Hepatocyte (in vitro differentiated cells): Measurements from ENCODE around the gene B4GALT5. TPM values are rescaled to one million over a fixed set of nuclear protein-coding genes. Genes with fewer than 3 reads are reported as not detected.

Experiments
- DNase-seq: peaks from one replicate; pipeline ENCODE4 v3.0.0-alpha.2; 2016; ENCODE audit warnings: low spot score
- H2AFZ ChIP-seq: fragments of 200-600 bp; sonication (generic); 2 replicates; pipeline ENCODE4 v1.6.0; 2016; ENCODE audit warnings: antibody characterized with exemption, mild to moderate bottlenecking
- H3K27ac ChIP-seq: fragments of 200-600 bp; sonication (generic); 2 replicates; pipeline ENCODE4 v1.5.1; 2016; ENCODE audit warnings: mild to moderate bottlenecking
- H3K27me3 ChIP-seq: fragments of 200-600 bp; sonication (generic); 2 replicates; pipeline ENCODE4 v1.6.1; 2016
- H3K36me3 ChIP-seq: fragments of 200-600 bp; sonication (generic); replicated peaks from 2 replicates; pipeline ENCODE4 v1.5.1; 2016; ENCODE audit warnings: low read depth; ENCODE audit not compliant: insufficient read depth
- H3K4me1 ChIP-seq: fragments of 200-600 bp; sonication (generic); 2 replicates; pipeline ENCODE4 v1.5.1; 2016; ENCODE audit warnings: mild to moderate bottlenecking, moderate library complexity; ENCODE audit not compliant: insufficient read depth
- H3K4me2 ChIP-seq: fragments of 200-600 bp; sonication (generic); 2 replicates; pipeline ENCODE4 v1.6.0; 2016
- H3K4me3 ChIP-seq: fragments of 200-600 bp; sonication (generic); 2 replicates; pipeline ENCODE4 v1.5.1; 2016; ENCODE audit warnings: mild to moderate bottlenecking
- H3K79me2 ChIP-seq: fragments of 200-600 bp; sonication (generic); 2 replicates; pipeline ENCODE4 v1.6.0; 2017; ENCODE audit warnings: mild to moderate bottlenecking
- H3K9me2 ChIP-seq: fragments of 200-600 bp; sonication (generic); replicated peaks from 2 replicates; pipeline ENCODE4 v1.6.0; 2017; ENCODE audit warnings: mild to moderate bottlenecking; ENCODE audit not compliant: insufficient read depth
- H3K9me3 ChIP-seq: fragments of 200-600 bp; sonication (generic); 2 replicates; pipeline ENCODE4 v1.5.1; 2016; ENCODE audit warnings: low read depth, mild to moderate bottlenecking
- H4K20me1 ChIP-seq: fragments of 200-600 bp; sonication (generic); 2 replicates; pipeline ENCODE4 v1.6.0; 2016; ENCODE audit warnings: mild to moderate bottlenecking; ENCODE audit not compliant: insufficient read depth, poor library complexity, severe bottlenecking
- CTCF ChIP-seq: fragments of 200-600 bp; sonication (generic); IDR thresholded peaks from 2 replicates; pipeline ENCODE4 v1.5.1; 2016; ENCODE audit warnings: antibody characterized with exemption, mild to moderate bottlenecking; ENCODE audit not compliant: poor library complexity
- EZH2 ChIP-seq: fragments of 200-600 bp; sonication (generic); IDR thresholded peaks from 2 replicates; pipeline ENCODE4 v1.6.1; 2016; ENCODE audit warnings: antibody characterized with exemption, mild to moderate bottlenecking, borderline replicate concordance
- EZH2phosphoT487 ChIP-seq: fragments of 200-600 bp; sonication (generic); IDR thresholded peaks from one replicate; pipeline ENCODE4 v1.6.1; 2018; ENCODE audit warnings: antibody characterized with exemption, mild to moderate bottlenecking, low read depth, moderate library complexity; ENCODE audit not compliant: unreplicated experiment, severe bottlenecking
- WGBS: methylation state at CpG from one replicate; pipeline ENCODE4 v1.1.6; 2016; ENCODE audit warnings: low lambda C conversion rate; ENCODE audit errors: missing lambda C conversion rate; 5-methylcytosine and 5-hydroxymethylcytosine counted together
- polyA plus RNA-seq: library from polyadenylated mRNA; unstranded; fragments of >200 nt; fragmentation: Nextera tagmentation; extraction: Ambion mirVana; gene quantifications from 2 replicates; pipeline ENCODE4 v1.2.1, GENCODE V29; 2016
- total RNA-seq: library from RNA; depleted of rRNA; stranded (reverse); fragments of >200 nt; gene quantifications from 2 replicates; pipeline ENCODE4 v1.2.3, GENCODE V29; 2014

The B4GALT5 gene
- total and polyA plus RNA-seq, 2 experiments from 2014 or later, result 12.9 to 41.8 TPM

- H2AFZ ChIP-seq, result no peak overlapping the region
- no peaks in the 10 kb centered on the region for H3K9me3 ChIP-seq
- no peaks in the 10 kb centered on the region for H4K20me1 ChIP-seq
- no peaks in the 10 kb centered on the region for H3K36me3 ChIP-seq
- H3K79me2 ChIP-seq, result no peaks in the 10 kb centered on the region
- H3K27ac ChIP-seq, result no peak overlapping the region
- no peaks in the 10 kb centered on the region for H3K27me3 ChIP-seq
- TF ChIP-seq EZH2, result no peak
- TF ChIP-seq EZH2phosphoT487, result no peak
- no peak for TF ChIP-seq CTCF
- no peak overlapping the region for H3K4me2 ChIP-seq
- no peak for DNase-seq
- WGBS, result 92% methylated on average over 8 of the region's 8 CpGs
- no peak overlapping the region for H3K4me3 ChIP-seq
- no peaks in the 10 kb centered on the region for H3K4me1 ChIP-seq
- no peaks in the 10 kb centered on the region for H3K9me2 ChIP-seq
Measured at GRCh38 chr20:49741977-49742376, 28.3 kb upstream of the B4GALT5 start.

DNA sequence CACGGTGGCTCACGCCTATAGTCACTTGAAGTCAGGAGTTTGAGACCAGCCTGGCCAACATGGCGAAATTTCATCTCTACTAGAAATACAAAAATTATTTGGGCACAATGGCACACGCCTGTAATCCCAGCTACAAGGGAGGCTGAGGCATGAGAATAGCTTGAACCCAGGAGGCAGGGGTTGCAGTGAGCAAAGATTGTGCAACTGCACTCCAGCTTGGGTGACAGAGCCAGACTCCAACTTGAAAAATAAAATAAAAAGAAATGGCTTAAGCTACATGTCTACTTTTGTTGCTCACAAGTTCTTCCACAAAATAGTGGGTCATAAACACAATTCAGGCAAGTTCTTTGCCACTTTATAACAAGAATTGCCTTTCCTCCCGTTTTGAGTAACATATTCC lies 27.1 kb upstream of the B4GALT5 start:
- TF ChIP-seq EZH2phosphoT487, result no peak
- no peak for TF ChIP-seq CTCF
- TF ChIP-seq EZH2, result no peak
- Histone ChIP-seq H4K20me1 (no peaks in the 10 kb centered on the region), H3K9me2 (no peaks in the 10 kb centered on the region), H3K27ac (no peak overlapping the region), H3K79me2 (no peaks in the 10 kb centered on the region), H3K4me2 (no peak overlapping the region), H3K4me1 (no peaks in the 10 kb centered on the region), H3K36me3 (no peaks in the 10 kb centered on the region), H2AFZ (no peak overlapping the region), H3K4me3 (no peak overlapping the region), H3K9me3 (no peaks in the 10 kb centered on the region), H3K27me3 (no peaks in the 10 kb centered on the region)
- 93% methylated on average over 5 of the region's 5 CpGs for WGBS
- DNase-seq, result no peak

GRCh38 chr20:49739042-49739441 lies 25.4 kb upstream of the B4GALT5 start:
- no peak overlapping the region for H3K4me3 ChIP-seq
- no peak for TF ChIP-seq EZH2
- TF ChIP-seq CTCF, result no peak
- no peak for TF ChIP-seq EZH2phosphoT487
- H3K27ac ChIP-seq, result no peak overlapping the region
- H3K27me3 ChIP-seq, result no peaks in the 10 kb centered on the region
- no peaks in the 10 kb centered on the region for H3K36me3 ChIP-seq
- H3K79me2 ChIP-seq, result no peaks in the 10 kb centered on the region
- H4K20me1 ChIP-seq, result no peaks in the 10 kb centered on the region
- WGBS, result 92% methylated on average over 6 of the region's 6 CpGs
- no peaks in the 10 kb centered on the region for H3K9me2 ChIP-seq
- no peak overlapping the region for H2AFZ ChIP-seq
- H3K4me1 ChIP-seq, result no peaks in the 10 kb centered on the region
- no peak overlapping the region for H3K4me2 ChIP-seq
- no peak for DNase-seq
- H3K9me3 ChIP-seq, result no peaks in the 10 kb centered on the region

DNA sequence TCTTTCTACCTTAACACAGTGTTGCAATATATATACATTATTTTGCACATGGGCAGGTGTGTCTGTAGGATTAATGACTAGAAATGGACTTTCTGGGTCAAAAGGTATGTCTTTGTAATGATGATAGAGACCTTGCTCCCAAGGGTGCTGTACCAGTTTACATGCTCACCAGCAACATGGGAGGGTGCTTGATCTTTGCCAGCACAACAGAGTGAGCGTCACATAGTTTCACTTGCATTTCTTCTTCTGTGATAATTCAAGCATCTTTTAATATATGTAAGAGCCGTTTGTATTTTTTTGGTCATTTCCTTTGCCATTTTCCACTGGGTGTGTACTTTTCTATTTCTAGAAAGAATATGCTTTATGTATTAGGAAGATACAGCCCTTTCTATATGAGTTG lies 23.6 kb upstream of the B4GALT5 start:
- Histone ChIP-seq H3K4me3 (no peak overlapping the region), H3K27me3 (no peaks in the 10 kb centered on the region), H3K9me2 (no peaks in the 10 kb centered on the region), H3K27ac (no peak overlapping the region), H4K20me1 (no peaks in the 10 kb centered on the region), H3K9me3 (no peaks in the 10 kb centered on the region), H3K4me2 (no peak overlapping the region), H3K4me1 (no peaks in the 10 kb centered on the region), H3K79me2 (no peaks in the 10 kb centered on the region), H3K36me3 (no peaks in the 10 kb centered on the region), H2AFZ (no peak overlapping the region)
- TF ChIP-seq EZH2phosphoT487, result no peak
- no peak for TF ChIP-seq CTCF
- TF ChIP-seq EZH2, result no peak
- no peak for DNase-seq
- 83% methylated on average over 2 of the region's 2 CpGs for WGBS
